ENCODE measurements around the gene GTF2F1.

DNA sequence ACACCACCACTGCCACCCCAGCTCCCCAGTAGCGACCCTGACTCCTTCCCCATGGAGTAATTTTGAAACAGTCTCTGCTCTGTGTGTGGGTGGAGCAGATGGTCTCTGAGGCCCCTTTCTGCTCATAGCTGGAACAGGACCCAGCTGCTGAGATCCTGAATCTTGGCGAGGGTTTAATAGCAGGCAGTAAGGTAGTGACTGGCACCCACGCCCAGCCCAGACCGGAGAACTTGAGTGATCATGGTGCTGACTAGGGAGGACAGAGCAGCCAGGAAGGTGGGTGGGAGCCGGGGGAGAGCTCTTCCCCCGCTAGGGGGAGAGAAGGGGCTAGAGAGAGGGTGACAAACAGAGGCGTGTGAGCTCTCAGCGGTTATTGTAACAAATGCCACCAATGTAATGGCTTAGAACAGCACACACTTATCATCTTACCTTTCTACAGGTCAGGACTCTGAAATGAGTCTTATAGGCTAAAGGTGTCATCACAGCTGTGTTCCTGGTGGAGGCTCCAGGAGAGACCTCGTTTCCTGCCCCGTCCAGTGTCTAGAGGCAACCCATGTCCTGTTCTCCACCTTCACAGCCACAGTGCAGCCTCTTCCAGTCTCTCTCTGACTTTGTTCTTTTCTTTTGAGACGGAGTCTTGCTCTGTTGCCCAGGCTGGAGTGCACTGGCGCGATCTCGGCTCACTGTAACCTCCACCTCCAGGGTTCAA is 52.3 kb downstream of the GTF2F1 start:
- TF ChIP-seq, protein P1, sequence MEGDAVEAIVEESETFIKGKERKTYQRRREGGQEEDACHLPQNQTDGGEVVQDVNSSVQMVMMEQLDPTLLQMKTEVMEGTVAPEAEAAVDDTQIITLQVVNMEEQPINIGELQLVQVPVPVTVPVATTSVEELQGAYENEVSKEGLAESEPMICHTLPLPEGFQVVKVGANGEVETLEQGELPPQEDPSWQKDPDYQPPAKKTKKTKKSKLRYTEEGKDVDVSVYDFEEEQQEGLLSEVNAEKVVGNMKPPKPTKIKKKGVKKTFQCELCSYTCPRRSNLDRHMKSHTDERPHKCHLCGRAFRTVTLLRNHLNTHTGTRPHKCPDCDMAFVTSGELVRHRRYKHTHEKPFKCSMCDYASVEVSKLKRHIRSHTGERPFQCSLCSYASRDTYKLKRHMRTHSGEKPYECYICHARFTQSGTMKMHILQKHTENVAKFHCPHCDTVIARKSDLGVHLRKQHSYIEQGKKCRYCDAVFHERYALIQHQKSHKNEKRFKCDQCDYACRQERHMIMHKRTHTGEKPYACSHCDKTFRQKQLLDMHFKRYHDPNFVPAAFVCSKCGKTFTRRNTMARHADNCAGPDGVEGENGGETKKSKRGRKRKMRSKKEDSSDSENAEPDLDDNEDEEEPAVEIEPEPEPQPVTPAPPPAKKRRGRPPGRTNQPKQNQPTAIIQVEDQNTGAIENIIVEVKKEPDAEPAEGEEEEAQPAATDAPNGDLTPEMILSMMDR (IDR thresholded peaks at IDR 0.05; ENCODE audit: insufficient read depth, low read length) = no peak
- no peak for TF ChIP-seq POLR2AphosphoS5 (IDR thresholded peaks at IDR 0.05; ENCODE audit: low read depth)
